Activated naive CD8-positive, alpha-beta T cell treated with anti-CD3 and anti-CD28 coated beads, Interleukin-2, amount 10 ng/mL, durations not matched to agents 7 days and 5 days (primary cell): ENCODE results near the gene RLN3. TPM values are rescaled to one million over a fixed set of nuclear protein-coding genes. Genes with fewer than 3 reads are reported as not detected.
"Not testable (repeated sequence)": the region's sequence is repeated elsewhere in the genome, so short reads cannot be mapped to it uniquely, and the experiment has no call there.

Experiments used
- ATAC-seq: fragments of 150-1000 bp; cut with Tn5 transposase; one replicate; pipeline ENCODE4 v1.10.0; 2021; ENCODE audit warnings: low read depth, moderate library complexity
- POLR2A ChIA-PET: fragments of 350-600 bp; sonication (Branson Sonifier 250); formaldehyde crosslinking; loops from one replicate; lab custom pipeline; 2021; ENCODE audit warnings: antibody characterized with exemption; lab: Charles Lee
- DNase-seq: peaks from one replicate; pipeline ENCODE4 v3.0.0; 2021
- H3K27ac Mint-ChIP-seq: one replicate; pipeline ENCODE4 v1.8.0; 2022; ENCODE audit warnings: mild to moderate bottlenecking, mixed read lengths
- H3K27me3 Mint-ChIP-seq: one replicate; pipeline ENCODE4 v1.8.0; 2022; ENCODE audit warnings: mild to moderate bottlenecking, moderate library complexity, mixed read lengths
- H3K36me3 Mint-ChIP-seq: one replicate; pipeline ENCODE4 v1.8.0; 2021; ENCODE audit warnings: mild to moderate bottlenecking, mixed read lengths
- H3K4me1 Mint-ChIP-seq: one replicate; pipeline ENCODE4 v1.8.0; 2021; ENCODE audit warnings: mixed read lengths
- H3K4me3 Mint-ChIP-seq: one replicate; pipeline ENCODE4 v1.8.0; 2022; ENCODE audit warnings: mild to moderate bottlenecking, moderate library complexity, mixed read lengths
- H3K9me3 Mint-ChIP-seq: one replicate; pipeline ENCODE4 v1.8.0; 2021; ENCODE audit warnings: mixed read lengths
- total RNA-seq, 2 experiments: library from RNA; stranded (reverse); gene quantifications; one replicate each; pipeline ENCODE4 v1.2.3, GENCODE V29; 2021

RLN3 gene
- total RNA-seq, 2 experiments from 2014 or later, result not detected

DNA sequence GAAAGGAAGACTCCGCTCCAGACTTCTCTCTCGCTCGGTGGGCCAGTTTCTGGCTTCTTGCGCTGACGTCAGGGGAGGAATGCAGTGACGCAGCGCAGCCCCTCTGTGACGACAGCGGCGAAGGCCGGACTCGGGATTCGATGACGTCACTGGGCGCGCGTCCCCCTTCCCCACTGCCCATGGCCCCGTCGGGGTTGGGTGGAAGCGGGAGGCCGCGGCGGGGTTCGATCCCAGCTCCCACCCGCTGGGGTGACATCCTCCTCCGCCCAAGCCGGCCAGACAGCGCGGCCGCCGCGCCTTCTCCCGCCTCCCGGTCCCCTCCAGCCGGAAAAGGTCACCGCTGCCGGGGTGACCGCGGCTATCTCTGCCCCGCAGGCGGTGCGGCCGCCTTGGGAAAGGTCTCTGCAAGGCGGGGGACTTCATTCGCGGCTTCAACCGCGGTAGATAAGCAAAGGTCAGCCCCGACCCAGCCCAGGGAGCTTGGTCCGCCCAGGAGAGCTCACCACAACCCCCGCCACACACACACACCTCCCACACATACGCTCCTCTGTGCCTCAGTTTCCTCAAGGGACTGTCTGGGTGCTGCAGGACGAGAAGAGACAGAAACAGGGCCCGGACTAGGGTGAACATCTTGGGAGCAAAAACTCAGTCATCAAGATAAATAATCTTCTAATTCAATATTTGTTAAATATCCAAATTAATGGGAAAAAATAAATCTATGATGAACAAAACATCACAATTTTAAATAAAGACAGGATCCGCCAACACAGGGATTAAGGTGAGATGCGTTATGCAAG lies 21.0 kb upstream of the RLN3 start:
- Mint-ChIP-seq H3K4me1 (peaks cover 28% of the 10 kb centered on the region), H3K36me3 (no peaks in the 10 kb centered on the region), H3K27ac (peak overlapping the region; percentile 96), H3K4me3 (peak overlapping the region; percentile 94), H3K9me3 (no peaks in the 10 kb centered on the region), H3K27me3 (no peaks in the 10 kb centered on the region)
- peak; percentile 18 for ATAC-seq
- POLR2A ChIA-PET, result interaction anchor here (0.6 to 12.3 kb wide), 17 partner anchors 8 to 1125 kb away, joined by 3 to 262 read pairs (median 5); partner anchors contain the start of genes ASF1B, DCAF15, IL27RA and PODNL1
- peak; percentile 89 for DNase-seq

GRCh38 chr19:14012378-14012915 lies 15.5 kb upstream of the RLN3 start:
- Mint-ChIP-seq H3K9me3 (no peaks in the 10 kb centered on the region), H3K27ac (no peak overlapping the region), H3K4me1 (no peaks in the 10 kb centered on the region), H3K27me3 (no peaks in the 10 kb centered on the region), H3K4me3 (no peak overlapping the region), H3K36me3 (no peaks in the 10 kb centered on the region)
- ATAC-seq (no peak), DNase-seq (no peak)
- POLR2A ChIA-PET, result no interaction called here

- POLR2A ChIA-PET, result interaction anchor here (0.6 to 1.4 kb wide), 2 partner anchors 9 to 114 kb away, joined by 4 to 5 read pairs; partner anchors contain the start of gene RFX1
- H3K36me3 Mint-ChIP-seq, result no peaks in the 10 kb centered on the region
- peaks cover 1% of the 10 kb centered on the region for H3K4me1 Mint-ChIP-seq
Measured at GRCh38 chr19:14015524-14016035, 12.4 kb upstream of the RLN3 start.

DNA sequence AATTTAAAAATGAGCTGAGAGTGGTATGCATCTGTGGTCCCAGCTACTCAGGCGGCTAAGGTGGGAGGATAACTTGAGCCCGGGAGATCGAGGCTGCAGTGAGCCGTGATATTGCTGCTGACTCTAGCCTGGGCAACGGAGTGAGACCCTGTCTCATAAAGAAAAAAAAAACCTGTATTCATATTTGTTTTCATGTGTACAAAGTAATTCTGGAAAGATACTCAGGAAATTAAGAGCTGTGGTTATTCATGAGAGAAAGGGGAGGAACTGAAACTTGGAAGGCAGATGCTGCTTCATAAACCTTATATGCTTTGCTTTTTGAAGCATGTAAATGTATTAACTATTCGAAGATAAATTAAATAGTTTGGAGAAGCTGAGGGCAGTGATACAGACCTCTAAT lies 8.8 kb upstream of the RLN3 start:
- Mint-ChIP-seq H3K36me3 (no peaks in the 10 kb centered on the region), H3K4me1 (peaks cover 6% of the 10 kb centered on the region), H3K4me3 (no peak overlapping the region), H3K27me3 (no peaks in the 10 kb centered on the region), H3K27ac (no peak overlapping the region), H3K9me3 (no peaks in the 10 kb centered on the region)
- no peak for DNase-seq
- no peak for ATAC-seq
- POLR2A ChIA-PET, result interaction anchor here (0.6 to 1.7 kb wide), 4 partner anchors 12 to 271 kb away, joined by 3 to 10 read pairs (median 6); partner anchors contain the start of genes DCAF15 and IL27RA

More at GRCh38 chr19:14015524-14016035, 12.4 kb upstream of the RLN3 start:
- Mint-ChIP-seq H3K4me3 (no peak overlapping the region), H3K9me3 (no peaks in the 10 kb centered on the region), H3K27ac (no peak overlapping the region), H3K27me3 (no peaks in the 10 kb centered on the region)
- DNase-seq (no peak), ATAC-seq (no peak)

- DNase-seq, H3K36me3 Mint-ChIP-seq, H3K27me3 Mint-ChIP-seq, H3K4me1 Mint-ChIP-seq, H3K4me3 Mint-ChIP-seq, H3K27ac Mint-ChIP-seq, H3K9me3 Mint-ChIP-seq, ATAC-seq: not testable (repeated sequence)
- POLR2A ChIA-PET, result interaction anchor here (1.2 to 1.7 kb wide), 2 partner anchors 12 to 67 kb away, joined by 6 to 10 read pairs; partner anchors contain the start of genes DCAF15 and IL27RA
Measured at GRCh38 chr19:14019739-14020138, 8.2 kb upstream of the RLN3 start.

GRCh38 chr19:14021474-14021873 lies 6.5 kb upstream of the RLN3 start:
- POLR2A ChIA-PET, result interaction anchor here (1.0 to 1.9 kb wide), 3 partner anchors 10 to 61 kb away, joined by 7 to 21 read pairs (median 14); partner anchors contain the start of genes IL27RA and RFX1
- no peak for ATAC-seq
- Mint-ChIP-seq H3K36me3 (no peaks in the 10 kb centered on the region), H3K4me3 (no peak overlapping the region), H3K27ac (no peak overlapping the region), H3K27me3 (no peaks in the 10 kb centered on the region), H3K4me1 (peaks cover 6% of the 10 kb centered on the region), H3K9me3 (no peaks in the 10 kb centered on the region)
- no peak for DNase-seq

DNA sequence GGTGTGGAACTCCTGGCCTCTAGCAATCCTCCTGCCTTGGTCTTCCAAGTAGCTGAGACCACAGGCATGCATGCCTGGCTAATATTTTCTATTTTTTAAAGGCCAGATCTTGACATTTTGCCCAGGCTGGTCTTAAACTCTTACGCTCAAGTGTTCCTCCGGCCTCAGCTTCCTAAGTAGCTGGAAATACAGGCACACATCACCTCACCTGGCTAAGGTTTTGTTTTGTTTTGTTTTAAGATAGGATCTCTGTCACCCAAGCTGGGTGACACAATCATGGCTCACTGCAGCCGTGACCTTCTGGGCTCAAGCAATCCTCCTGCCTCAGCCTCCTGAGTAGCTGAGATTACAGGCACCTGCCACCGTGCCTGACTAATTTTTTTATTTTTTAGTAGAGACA lies 5.5 kb upstream of the RLN3 start:
- POLR2A ChIA-PET, result interaction anchor here (1.7 to 1.9 kb wide), 2 partner anchors 9 to 16 kb away, joined by 14 to 21 read pairs; partner anchors contain the start of genes IL27RA and RFX1
- no peaks in the 10 kb centered on the region for H3K9me3 Mint-ChIP-seq
- H3K27me3 Mint-ChIP-seq, result peaks cover 3% of the 10 kb centered on the region

GRCh38 chr19:14023404-14024235 lies 4.3 kb upstream of the RLN3 start:
- Mint-ChIP-seq H3K36me3 (no peaks in the 10 kb centered on the region), H3K27me3 (peaks cover 4% of the 10 kb centered on the region), H3K27ac (peak overlapping the region; percentile 28), H3K9me3 (no peaks in the 10 kb centered on the region), H3K4me1 (peaks cover 5% of the 10 kb centered on the region), H3K4me3 (no peak overlapping the region)
- ATAC-seq (no peak), DNase-seq (no peak)
- POLR2A ChIA-PET, result interaction anchor here (0.7 kb wide), 1 partner anchor 60 kb away, joined by 5 read pairs; no protein-coding TSS in a partner anchor

More for the DNA sequence above, 5.5 kb upstream of the RLN3 start:
- H3K36me3 Mint-ChIP-seq, result no peaks in the 10 kb centered on the region
- H3K4me1 Mint-ChIP-seq, result peaks cover 6% of the 10 kb centered on the region
- no peak for DNase-seq
- no peak overlapping the region for H3K27ac Mint-ChIP-seq
- no peak for ATAC-seq
- no peak overlapping the region for H3K4me3 Mint-ChIP-seq

- not testable (repeated sequence) for H3K27ac Mint-ChIP-seq, H3K4me3 Mint-ChIP-seq
- H3K4me1 Mint-ChIP-seq, result peaks cover 11% of the 10 kb centered on the region
Measured at GRCh38 chr19:14026652-14027192, 1.2 kb upstream of the RLN3 start.

GRCh38 chr19:14028901-14029300 lies 953 bp downstream of the RLN3 start:
- DNase-seq (no peak), ATAC-seq (no peak)
- Mint-ChIP-seq H3K9me3 (no peaks in the 10 kb centered on the region), H3K36me3 (peaks cover 4% of the 10 kb centered on the region), H3K27ac (no peak overlapping the region), H3K4me1 (peaks cover 12% of the 10 kb centered on the region), H3K27me3 (peaks cover 4% of the 10 kb centered on the region), H3K4me3 (no peak overlapping the region)
- POLR2A ChIA-PET, result interaction anchor here (1.0 kb wide), 1 partner anchor 95 kb away, joined by 3 read pairs; no protein-coding TSS in a partner anchor

More at GRCh38 chr19:14026652-14027192, 1.2 kb upstream of the RLN3 start:
- POLR2A ChIA-PET, result interaction anchor here (1.2 to 1.3 kb wide), 2 partner anchors 20 to 75 kb away, joined by 3 to 4 read pairs; partner anchors contain the start of gene RFX1
- not testable (repeated sequence) for DNase-seq, H3K27me3 Mint-ChIP-seq, H3K9me3 Mint-ChIP-seq, ATAC-seq, H3K36me3 Mint-ChIP-seq

DNA sequence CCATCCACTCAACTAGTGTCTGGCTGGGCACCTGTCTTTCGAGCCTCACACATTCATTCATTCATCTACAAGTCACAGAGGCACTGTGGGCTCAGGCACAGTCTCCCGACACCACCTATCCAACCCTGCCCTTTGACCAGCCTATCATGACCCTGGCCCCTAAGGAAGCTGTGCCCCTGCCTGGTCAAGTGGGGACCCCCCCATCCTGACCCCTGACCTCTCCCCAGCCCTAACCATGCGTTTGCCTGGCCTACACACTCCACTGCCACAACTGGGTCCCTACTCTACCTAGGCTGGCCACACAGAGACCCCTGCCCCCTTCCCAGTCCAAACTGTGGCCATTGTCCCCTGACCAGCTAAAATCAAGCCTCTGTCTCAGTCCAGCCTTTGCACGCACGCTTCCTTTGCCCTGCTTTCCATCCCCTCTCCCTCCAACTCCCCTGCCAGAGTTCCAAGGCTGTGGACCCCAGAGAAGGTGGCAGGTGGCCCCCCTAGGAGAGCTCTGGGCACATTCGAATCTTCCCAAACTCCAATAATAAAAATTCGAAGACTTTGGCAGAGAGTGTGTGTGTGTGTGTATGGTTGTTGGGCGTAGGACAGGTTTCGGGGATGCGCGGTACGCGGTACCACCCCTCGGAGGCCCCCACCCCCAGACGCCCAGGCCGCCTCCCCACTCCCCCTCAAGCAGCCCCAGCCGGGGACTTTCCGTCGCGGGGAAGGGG lies 3.2 kb downstream of the RLN3 start:
- Mint-ChIP-seq H3K27ac (peak overlapping the region; percentile 97), H3K36me3 (peaks cover 8% of the 10 kb centered on the region), H3K4me3 (peak overlapping the region; percentile 97), H3K4me1 (peaks cover 15% of the 10 kb centered on the region), H3K27me3 (peaks cover 4% of the 10 kb centered on the region), H3K9me3 (no peaks in the 10 kb centered on the region)
- DNase-seq, result no peak
- no peak for ATAC-seq
- POLR2A ChIA-PET, result interaction anchor here (1.0 to 3.3 kb wide), 21 partner anchors 9 to 150 kb away, joined by 3 to 43 read pairs (median 7); partner anchors contain the start of genes DCAF15, MISP3 and RFX1
